Activated T-helper 1 cell treated with anti-CD3 and anti-CD28 coated beads, Interleukin-12 subunit alpha, Interleukin-12 subunit beta, Interleukin-2, Interleukin-4 antibody, amounts not matched to agents 30 ng/mL and 10 ng/mL and 1 ng/mL, durations not matched to agents 14 hours and 24 hours and 36 hours (primary cell): ENCODE data around the gene SLC38A3. TPM values are rescaled to one million over a fixed set of nuclear protein-coding genes. Genes with fewer than 3 reads are reported as not detected.
A peak's percentile ranks its signal among the peaks of the same experiment; 100 is the strongest.

Experiments
- DNase-seq: peaks from one replicate; pipeline ENCODE4 v3.0.0; 2021; ENCODE audit warnings: low spot score
- H3K27ac Mint-ChIP-seq: one replicate; pipeline ENCODE4 v1.8.0; 2021; ENCODE audit warnings: mild to moderate bottlenecking, mixed read lengths
- H3K27me3 Mint-ChIP-seq: one replicate; pipeline ENCODE4 v1.8.0; 2022; ENCODE audit warnings: mild to moderate bottlenecking, moderate library complexity, mixed read lengths; ENCODE audit not compliant: insufficient read depth
- H3K36me3 Mint-ChIP-seq: one replicate; pipeline ENCODE4 v1.8.0; 2021; ENCODE audit warnings: low read depth, mixed read lengths
- H3K4me1 Mint-ChIP-seq: one replicate; pipeline ENCODE4 v1.8.0; 2021; ENCODE audit warnings: low read depth, mixed read lengths
- H3K4me3 Mint-ChIP-seq: one replicate; pipeline ENCODE4 v1.8.0; 2021; ENCODE audit warnings: mild to moderate bottlenecking, moderate library complexity, mixed read lengths
- H3K9me3 Mint-ChIP-seq: one replicate; pipeline ENCODE4 v1.8.0; 2021; ENCODE audit warnings: mixed read lengths
- intact Hi-C: fragments of 100-400 bp; cut with micrococcal nuclease; formaldehyde crosslinking; loops from one replicate; pipeline ENCODE4 v1.15.1; 2024
- total RNA-seq: library from RNA; stranded (reverse); gene quantifications from 2 replicates; pipeline ENCODE4 v1.2.3, GENCODE V29; 2022

SLC38A3 gene
- total RNA-seq, result not detected in 2 replicates

GRCh38 chr3:50204804-50205412 is at the start of gene SLC38A3:
Gene SLC38A3 (plus strand): TSS chr3:50205271. CDS start chr3:50214200, 8,929 bp downstream.
- Mint-ChIP-seq H3K9me3 (no peaks in the 10 kb centered on the region), H3K36me3 (no peaks in the 10 kb centered on the region), H3K4me3 (no peak within 1 kb of the TSS), H3K27me3 (peaks cover 42% of the 10 kb centered on the region), H3K4me1 (no peaks in the 10 kb centered on the region), H3K27ac (no peak within 1 kb of the TSS)
- intact Hi-C loops, result no loop called here
- DNase-seq, result no peak

- H3K4me3 Mint-ChIP-seq, result peak overlapping the region; percentile 79
- no peak overlapping the region for H3K27ac Mint-ChIP-seq
- H3K9me3 Mint-ChIP-seq, result no peaks in the 10 kb centered on the region
- H3K4me1 Mint-ChIP-seq, result no peaks in the 10 kb centered on the region
- peaks cover 43% of the 10 kb centered on the region for H3K27me3 Mint-ChIP-seq
- no peaks in the 10 kb centered on the region for H3K36me3 Mint-ChIP-seq
- intact Hi-C loops, result loop anchor here (1.0 to 2.0 kb wide), 5 partner anchors 15 to 80 kb away; partner anchors contain the start of gene RBM5
- DNase-seq, result no peak
Observed at GRCh38 chr3:50155491-50155878, 49.6 kb upstream of the SLC38A3 start.

- Mint-ChIP-seq H3K36me3 (no peaks in the 10 kb centered on the region), H3K27ac (no peak overlapping the region), H3K4me3 (peak overlapping the region; percentile 79), H3K9me3 (no peaks in the 10 kb centered on the region), H3K27me3 (peaks cover 43% of the 10 kb centered on the region), H3K4me1 (no peaks in the 10 kb centered on the region)
- DNase-seq, result no peak
- intact Hi-C loops, result loop anchor here (1.0 to 2.0 kb wide), 5 partner anchors 15 to 79 kb away; partner anchors contain the start of gene RBM5
Observed at GRCh38 chr3:50155891-50156290, 49.2 kb upstream of the SLC38A3 start.

GRCh38 chr3:50156549-50157493 is 48.2 kb upstream of the SLC38A3 start:
- Mint-ChIP-seq H3K27ac (no peak overlapping the region), H3K36me3 (no peaks in the 10 kb centered on the region), H3K4me1 (no peaks in the 10 kb centered on the region), H3K4me3 (peak overlapping the region; percentile 56), H3K27me3 (peaks cover 43% of the 10 kb centered on the region), H3K9me3 (no peaks in the 10 kb centered on the region)
- DNase-seq, result no peak
- intact Hi-C loops, result no loop called here

- Mint-ChIP-seq H3K27ac (no peak overlapping the region), H3K36me3 (no peaks in the 10 kb centered on the region), H3K4me3 (peak overlapping the region; percentile 56), H3K4me1 (no peaks in the 10 kb centered on the region), H3K9me3 (no peaks in the 10 kb centered on the region), H3K27me3 (peaks cover 44% of the 10 kb centered on the region)
- intact Hi-C loops, result no loop called here
- no peak for DNase-seq
Observed at GRCh38 chr3:50157827-50158529, 47.1 kb upstream of the SLC38A3 start.

- intact Hi-C loops, result no loop called here
- no peaks in the 10 kb centered on the region for H3K9me3 Mint-ChIP-seq
- H3K27me3 Mint-ChIP-seq, result peaks cover 38% of the 10 kb centered on the region
- H3K27ac Mint-ChIP-seq, result no peak overlapping the region
- no peaks in the 10 kb centered on the region for H3K36me3 Mint-ChIP-seq
- DNase-seq, result no peak
- H3K4me1 Mint-ChIP-seq, result no peaks in the 10 kb centered on the region
- H3K4me3 Mint-ChIP-seq, result no peak overlapping the region
Observed at GRCh38 chr3:50158530-50159146, 46.4 kb upstream of the SLC38A3 start.

GRCh38 chr3:50160561-50160983 is 44.5 kb upstream of the SLC38A3 start:
- Mint-ChIP-seq H3K4me3 (no peak overlapping the region), H3K9me3 (no peaks in the 10 kb centered on the region), H3K27ac (no peak overlapping the region), H3K4me1 (no peaks in the 10 kb centered on the region), H3K36me3 (no peaks in the 10 kb centered on the region), H3K27me3 (peaks cover 30% of the 10 kb centered on the region)
- DNase-seq, result no peak
- intact Hi-C loops, result no loop called here

GRCh38 chr3:50161320-50161719 is 43.8 kb upstream of the SLC38A3 start:
- Mint-ChIP-seq H3K4me3 (no peak overlapping the region), H3K4me1 (no peaks in the 10 kb centered on the region), H3K27ac (no peak overlapping the region), H3K9me3 (no peaks in the 10 kb centered on the region), H3K27me3 (peaks cover 23% of the 10 kb centered on the region), H3K36me3 (no peaks in the 10 kb centered on the region)
- DNase-seq, result no peak
- intact Hi-C loops, result no loop called here

- intact Hi-C loops, result no loop called here
- Mint-ChIP-seq H3K27me3 (peaks cover 17% of the 10 kb centered on the region), H3K27ac (no peak overlapping the region), H3K4me3 (no peak overlapping the region), H3K4me1 (no peaks in the 10 kb centered on the region), H3K9me3 (no peaks in the 10 kb centered on the region), H3K36me3 (no peaks in the 10 kb centered on the region)
- no peak for DNase-seq
Observed at GRCh38 chr3:50162034-50162883, 42.8 kb upstream of the SLC38A3 start.

GRCh38 chr3:50163572-50164455 is 41.3 kb upstream of the SLC38A3 start:
- H3K36me3 Mint-ChIP-seq, result no peaks in the 10 kb centered on the region
- H3K27ac Mint-ChIP-seq, result no peak overlapping the region
- H3K9me3 Mint-ChIP-seq, result no peaks in the 10 kb centered on the region
- no peak overlapping the region for H3K4me3 Mint-ChIP-seq
- DNase-seq, result no peak
- no peaks in the 10 kb centered on the region for H3K4me1 Mint-ChIP-seq
- H3K27me3 Mint-ChIP-seq, result peaks cover 6% of the 10 kb centered on the region
- intact Hi-C loops, result no loop called here

GRCh38 chr3:50164481-50164880 is 40.6 kb upstream of the SLC38A3 start:
- Mint-ChIP-seq H3K9me3 (no peaks in the 10 kb centered on the region), H3K4me3 (no peak overlapping the region), H3K36me3 (no peaks in the 10 kb centered on the region), H3K27ac (no peak overlapping the region), H3K27me3 (peaks cover 2% of the 10 kb centered on the region), H3K4me1 (no peaks in the 10 kb centered on the region)
- intact Hi-C loops, result no loop called here
- DNase-seq, result no peak
